ENCODE results near the gene NCF4.

- TF ChIP-seq CTCF (IDR thresholded peaks at IDR 0.05) (no peak), POLR2A (IDR thresholded peaks at IDR 0.05) (no peak)
Observed at GRCh38 chr22:36860821-36861659, at the start of gene NCF4.

Data from uterus (tissue), 2 donors.